Testis (tissue), 3 donors: ENCODE data around the gene PNPLA1. TPM values are rescaled to one million over a fixed set of nuclear protein-coding genes. Genes with fewer than 3 reads are reported as not detected.

Experiments
- DNase-seq: peaks from one replicate; pipeline ENCODE4 v3.0.0-alpha.2; 2019
- H3K27ac ChIP-seq, 2 donors: fragments of 200-600 bp; sonication (generic); one replicate each; pipeline ENCODE4 v1.5.1; 2019
- H3K27me3 ChIP-seq: fragments of 200-600 bp; sonication (generic); one replicate; pipeline ENCODE4 v1.5.1; 2019
- H3K36me3 ChIP-seq: fragments of 200-600 bp; sonication (generic); one replicate; pipeline ENCODE4 v1.5.1; 2017; ENCODE audit warnings: low read depth; ENCODE audit errors: missing control alignments
- H3K4me1 ChIP-seq: fragments of 200-600 bp; sonication (generic); one replicate; pipeline ENCODE4 v1.5.1; 2019
- H3K4me3 ChIP-seq, 2 donors: fragments of 200-600 bp; sonication (generic); one replicate each; pipeline ENCODE4 v1.5.1; 2017 to 2019
- H3K9me3 ChIP-seq: fragments of 200-600 bp; sonication (generic); one replicate; pipeline ENCODE4 v1.5.1; 2017
- POLR2A ChIP-seq: fragments of 450-650 bp; IDR thresholded peaks from one replicate; pipeline ENCODE4 v1.6.1; 2017; ENCODE audit warnings: antibody characterized with exemption, mild to moderate bottlenecking, moderate library complexity
- WGBS, 2 donors: methylation state at CpG; one replicate each; pipeline ENCODE4 v1.1.5; 2018; 5-methylcytosine and 5-hydroxymethylcytosine counted together
- intact Hi-C: fragments of 100-400 bp; cut with DNase I; formaldehyde crosslinking; loops from one replicate; pipeline ENCODE4 v1.15.1; 2023; ENCODE audit warnings: low total_unique reads
- polyA plus RNA-seq: library from polyadenylated mRNA; stranded (reverse); fragments of 350-450 nt; fragmentation: Illumina TruSeq; extraction: RNeasy Lipid Tissue Mini Kit (QIAGEN cat#74804); gene quantifications from one replicate; pipeline ENCODE4 v1.2.3, GENCODE V29; 2014; ENCODE audit warnings: low read depth, low replicate concordance; ENCODE audit not compliant: insufficient read depth
- total RNA-seq, 2 donors: library from RNA; depleted of rRNA; stranded (reverse); fragments of >200 nt; gene quantifications; one replicate each; pipeline ENCODE4 v1.2.3, GENCODE V29; 2016
- TF ChIP-seq, protein P1 (sequence below), 3 experiments: fragments of 450-650 bp in 2 of 3; fragments of 200-600 bp in 1 of 3; sonication (generic) in 1 of 3; IDR thresholded peaks; one replicate each; pipeline ENCODE4 v1.5.1; 2016 to 2019; ENCODE audit warnings: antibody characterized with exemption in 3 of 3, mild to moderate bottlenecking in 2 of 3, moderate library complexity in 1 of 3

Gene PNPLA1
- total and polyA plus RNA-seq, 3 donors from 2014 or later: 2.1 to 3.5 (median 2.4) TPM

DNA sequence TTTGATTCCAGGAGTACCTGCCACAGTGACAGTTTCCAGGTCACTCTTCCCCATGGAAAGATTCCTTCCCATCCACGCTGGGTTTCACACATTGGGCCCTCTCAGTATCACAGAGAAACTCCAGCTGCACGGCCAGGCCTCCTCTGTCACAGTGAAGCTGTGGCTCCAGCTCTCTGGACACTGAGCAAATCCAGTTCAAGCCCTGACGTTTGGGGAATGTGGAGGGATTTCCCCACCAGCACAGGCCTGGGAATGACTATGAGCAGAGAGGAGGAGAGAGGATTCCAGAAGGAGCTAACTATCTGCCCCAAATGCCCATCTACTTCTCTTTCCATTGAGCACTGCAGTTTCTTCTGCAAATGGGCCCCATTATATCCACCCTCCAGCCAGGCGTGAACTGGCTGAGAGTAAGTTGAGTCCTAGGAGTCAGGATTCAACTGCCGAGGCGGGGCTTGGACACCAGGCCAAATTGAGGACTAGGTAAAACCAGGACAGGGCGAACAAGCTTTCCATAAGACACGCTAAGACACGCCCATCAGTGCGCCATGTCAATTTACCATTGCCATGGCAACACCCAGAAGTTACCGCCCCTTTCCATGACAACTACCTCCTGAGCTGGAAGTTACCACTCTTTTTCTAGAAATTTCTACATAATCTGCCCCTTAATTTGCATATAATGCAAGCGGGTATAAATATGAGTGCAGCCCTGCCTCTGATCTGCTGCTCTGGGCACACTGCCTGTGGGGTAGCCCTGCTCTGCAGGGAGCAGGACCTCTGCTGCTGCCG lies 76.0 kb downstream of the PNPLA1 start:
- peak; percentile 47 for DNase-seq
- WGBS, 2 donors: 54 to 63% methylated on average over 13 of the region's 13 CpGs
- Histone ChIP-seq H3K9me3 (no peaks in the 10 kb centered on the region), H3K27me3 (no peaks in the 10 kb centered on the region), H3K27ac (no peak overlapping the region), H3K4me3 (peak overlapping the region in 1 of 2 donors; percentile 29), H3K4me1 (peaks cover 22% of the 10 kb centered on the region), H3K36me3 (no peaks in the 10 kb centered on the region)
- intact Hi-C loops: no loop called here
- TF ChIP-seq POLR2A: no peak
- TF ChIP-seq, protein P1, sequence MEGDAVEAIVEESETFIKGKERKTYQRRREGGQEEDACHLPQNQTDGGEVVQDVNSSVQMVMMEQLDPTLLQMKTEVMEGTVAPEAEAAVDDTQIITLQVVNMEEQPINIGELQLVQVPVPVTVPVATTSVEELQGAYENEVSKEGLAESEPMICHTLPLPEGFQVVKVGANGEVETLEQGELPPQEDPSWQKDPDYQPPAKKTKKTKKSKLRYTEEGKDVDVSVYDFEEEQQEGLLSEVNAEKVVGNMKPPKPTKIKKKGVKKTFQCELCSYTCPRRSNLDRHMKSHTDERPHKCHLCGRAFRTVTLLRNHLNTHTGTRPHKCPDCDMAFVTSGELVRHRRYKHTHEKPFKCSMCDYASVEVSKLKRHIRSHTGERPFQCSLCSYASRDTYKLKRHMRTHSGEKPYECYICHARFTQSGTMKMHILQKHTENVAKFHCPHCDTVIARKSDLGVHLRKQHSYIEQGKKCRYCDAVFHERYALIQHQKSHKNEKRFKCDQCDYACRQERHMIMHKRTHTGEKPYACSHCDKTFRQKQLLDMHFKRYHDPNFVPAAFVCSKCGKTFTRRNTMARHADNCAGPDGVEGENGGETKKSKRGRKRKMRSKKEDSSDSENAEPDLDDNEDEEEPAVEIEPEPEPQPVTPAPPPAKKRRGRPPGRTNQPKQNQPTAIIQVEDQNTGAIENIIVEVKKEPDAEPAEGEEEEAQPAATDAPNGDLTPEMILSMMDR (IDR thresholded peaks at IDR 0.05): no peak

DNA sequence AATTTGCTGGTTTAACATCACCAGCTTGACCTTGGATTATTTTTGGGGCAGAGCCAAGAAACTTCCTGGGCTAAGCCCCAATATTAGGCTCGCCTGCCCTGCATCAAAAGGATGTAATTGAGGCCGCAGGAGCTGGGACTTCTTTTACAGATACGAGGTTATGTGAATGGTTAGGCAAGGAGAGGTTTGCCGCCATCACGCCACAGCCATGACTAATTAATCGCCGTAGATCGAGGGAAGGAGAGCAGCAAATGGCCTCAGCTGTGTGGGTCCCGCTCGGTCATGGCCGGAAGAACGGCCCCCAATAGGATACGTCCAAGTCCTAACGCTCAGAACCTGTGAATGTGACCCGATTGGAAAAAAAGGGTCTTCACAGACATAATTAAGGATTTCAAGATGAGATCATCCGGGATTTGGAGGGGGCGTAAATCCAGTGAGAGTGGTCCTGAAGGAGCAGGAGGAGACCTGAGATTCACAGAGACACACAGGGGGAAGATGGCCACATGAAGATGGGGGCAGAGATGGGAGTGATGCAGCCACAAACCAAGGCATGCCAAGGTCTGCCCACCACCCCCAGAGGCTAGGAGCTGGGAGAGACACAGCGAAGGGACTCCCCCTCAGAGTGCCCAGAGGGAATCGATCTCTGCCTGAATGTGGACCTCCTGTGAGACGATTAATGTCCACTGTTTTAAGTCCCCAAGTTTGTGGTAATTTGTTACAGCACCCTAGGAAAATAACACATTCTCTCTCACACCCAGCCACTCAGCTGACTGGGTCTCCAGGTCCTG lies 76.8 kb downstream of the PNPLA1 start:
- no peak overlapping the region for H3K27ac ChIP-seq
- no peak for DNase-seq
- WGBS, 2 donors: 45 to 70% methylated on average over 19 to 20 of the region's 20 CpGs
- H3K9me3 ChIP-seq: no peaks in the 10 kb centered on the region
- peaks cover 30% of the 10 kb centered on the region for H3K4me1 ChIP-seq
- TF ChIP-seq, protein P1 (IDR thresholded peaks at IDR 0.05): no peak
- no peak for TF ChIP-seq POLR2A
- intact Hi-C loops: no loop called here
- H3K27me3 ChIP-seq: no peaks in the 10 kb centered on the region
- no peaks in the 10 kb centered on the region for H3K36me3 ChIP-seq
- H3K4me3 ChIP-seq: peak overlapping the region in 1 of 2 donors; percentile 29

DNA sequence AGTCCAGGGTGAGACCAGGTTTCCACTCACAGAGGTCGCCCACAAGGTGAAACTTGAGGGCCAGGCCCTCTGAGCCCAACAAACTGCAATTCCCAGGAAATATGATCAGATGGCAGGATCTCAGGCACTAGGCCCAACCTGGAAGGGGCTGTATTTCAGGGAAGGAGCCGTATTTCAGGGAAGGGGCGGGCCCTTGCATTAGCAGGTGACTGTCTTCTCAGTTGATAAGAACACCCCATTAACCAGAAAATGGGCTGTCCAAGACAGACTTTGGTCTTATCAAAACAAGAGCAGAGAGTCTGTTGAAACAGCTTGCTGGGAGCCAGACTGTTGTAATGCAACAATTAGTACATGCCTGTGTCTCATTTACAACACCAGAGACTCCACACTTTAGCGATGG lies 77.8 kb downstream of the PNPLA1 start:
- no peak for DNase-seq

DNA sequence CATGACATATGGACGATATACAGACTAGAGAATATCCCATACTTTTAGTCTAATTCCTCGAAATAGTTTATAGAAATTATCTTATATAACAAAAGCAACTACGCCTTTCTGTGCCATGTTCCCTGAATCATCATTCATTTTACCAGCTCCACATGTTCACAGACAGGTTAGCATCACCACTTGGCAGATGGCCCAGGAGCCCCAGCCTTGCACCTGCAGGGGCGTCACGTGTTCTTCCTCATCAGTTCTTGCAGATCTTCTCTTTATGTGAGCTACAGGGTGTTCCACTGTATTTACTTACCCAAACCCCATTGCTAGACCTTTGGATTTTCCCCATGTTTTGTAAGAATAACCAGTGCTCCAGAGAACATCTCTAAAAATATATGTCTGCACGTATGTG lies 79.4 kb downstream of the PNPLA1 start:
- Histone ChIP-seq H3K27ac (peak overlapping the region; percentile 60 to 80), H3K9me3 (no peaks in the 10 kb centered on the region), H3K4me1 (peaks cover 35% of the 10 kb centered on the region), H3K36me3 (no peaks in the 10 kb centered on the region), H3K4me3 (no peak overlapping the region), H3K27me3 (no peaks in the 10 kb centered on the region)
- TF ChIP-seq, protein P1 (IDR thresholded peaks at IDR 0.05): no peak
- TF ChIP-seq POLR2A: no peak
- intact Hi-C loops: no loop called here
- DNase-seq: no peak
- WGBS, 2 donors: 82 to 85% methylated on average over 6 of the region's 6 CpGs

More for the DNA sequence above, 77.8 kb downstream of the PNPLA1 start:
- Histone ChIP-seq H3K9me3 (no peaks in the 10 kb centered on the region), H3K4me3 (no peak overlapping the region), H3K4me1 (peaks cover 35% of the 10 kb centered on the region), H3K27me3 (no peaks in the 10 kb centered on the region), H3K36me3 (no peaks in the 10 kb centered on the region), H3K27ac (no peak overlapping the region)
- TF ChIP-seq, protein P1 (IDR thresholded peaks at IDR 0.05): no peak
- no peak for TF ChIP-seq POLR2A
- whole genome bisulfite sequencing, 2 donors: 85 to 92% methylated on average over 4 of the region's 4 CpGs
- intact Hi-C loops: no loop called here
